NT2/D1 (cell line): ENCODE measurements around the gene ARHGEF10L.
A peak's percentile ranks its signal among the peaks of the same experiment; 100 is the strongest.

ENCODE experiments used
- DNase-seq: peaks from one replicate; pipeline ENCODE4 v3.0.0-alpha.2; 2011; ENCODE audit warnings: low read depth, low spot score
- H3K27me3 ChIP-seq: 2 replicates; pipeline ENCODE4 v1.6.0; 2011; ENCODE audit warnings: mild to moderate bottlenecking; ENCODE audit not compliant: insufficient read length, insufficient read depth
- H3K36me3 ChIP-seq: 2 replicates; pipeline ENCODE4 v1.6.1; 2011; ENCODE audit warnings: mild to moderate bottlenecking, low read length, mixed read lengths; ENCODE audit not compliant: insufficient read depth, insufficient read length
- H3K4me1 ChIP-seq: 2 replicates; pipeline ENCODE4 v1.5.1; 2011; ENCODE audit not compliant: insufficient read depth, insufficient read length
- H3K4me3 ChIP-seq: 2 replicates; pipeline ENCODE4 v1.5.1; 2011; ENCODE audit warnings: low read depth; ENCODE audit not compliant: insufficient read length
- H3K9ac ChIP-seq: 2 replicates; pipeline ENCODE4 v1.6.0; 2011; ENCODE audit warnings: low read depth; ENCODE audit not compliant: insufficient read length
- H3K9me3 ChIP-seq: 2 replicates; pipeline ENCODE4 v1.5.1; 2011; ENCODE audit warnings: mild to moderate bottlenecking, low read length; ENCODE audit not compliant: insufficient read depth
- SUZ12 ChIP-seq: IDR thresholded peaks from 2 replicates; pipeline ENCODE4 v1.6.1; 2011; ENCODE audit not compliant: insufficient read length, insufficient read depth; ENCODE audit errors: extremely low read depth
- YY1 ChIP-seq: IDR thresholded peaks from 2 replicates; pipeline ENCODE4 v1.6.1; 2011; ENCODE audit not compliant: insufficient read length, insufficient read depth
- ZNF274 ChIP-seq: IDR thresholded peaks from 2 replicates; pipeline ENCODE4 v1.6.1; 2011; ENCODE audit warnings: mild to moderate bottlenecking, low read depth, low read length

Gene ARHGEF10L

GRCh38 chr1:17535300-17535936 is 4.1 kb upstream of the ARHGEF10L start:
- no peak for DNase-seq
- H3K9me3 ChIP-seq: no peaks in the 10 kb centered on the region
- no peak overlapping the region for H3K9ac ChIP-seq
- no peaks in the 10 kb centered on the region for H3K36me3 ChIP-seq
- H3K4me3 ChIP-seq: no peak overlapping the region
- H3K4me1 ChIP-seq: peaks cover 3% of the 10 kb centered on the region
- TF ChIP-seq SUZ12 (no peak), ZNF274 (no peak), YY1 (no peak)
- H3K27me3 ChIP-seq: no peaks in the 10 kb centered on the region

GRCh38 chr1:17538010-17538409 is 1.5 kb upstream of the ARHGEF10L start:
- no peak overlapping the region for H3K4me3 ChIP-seq
- DNase-seq: no peak
- no peaks in the 10 kb centered on the region for H3K27me3 ChIP-seq

GRCh38 chr1:17538428-17539117 is 925 bp upstream of the ARHGEF10L start:
- Histone ChIP-seq H3K36me3 (no peaks in the 10 kb centered on the region), H3K27me3 (no peaks in the 10 kb centered on the region), H3K4me1 (peaks cover 6% of the 10 kb centered on the region), H3K9ac (no peak overlapping the region), H3K4me3 (no peak overlapping the region), H3K9me3 (no peaks in the 10 kb centered on the region)
- TF ChIP-seq ZNF274: no peak
- no peak for TF ChIP-seq YY1
- no peak for TF ChIP-seq SUZ12
- DNase-seq: peak; percentile 69

More at GRCh38 chr1:17538010-17538409, 1.5 kb upstream of the ARHGEF10L start:
- Histone ChIP-seq H3K36me3 (no peaks in the 10 kb centered on the region), H3K4me1 (peaks cover 6% of the 10 kb centered on the region), H3K9me3 (no peaks in the 10 kb centered on the region), H3K9ac (no peak overlapping the region)
- TF ChIP-seq SUZ12 (no peak), ZNF274 (no peak), YY1 (no peak)

GRCh38 chr1:17539118-17539476 is 401 bp upstream of the ARHGEF10L start:
- H3K9me3 ChIP-seq: no peaks in the 10 kb centered on the region
- H3K4me3 ChIP-seq: peak overlapping the region; percentile 25
- H3K9ac ChIP-seq: peak overlapping the region; percentile 61

GRCh38 chr1:17540255-17541001 is 930 bp downstream of the ARHGEF10L start:
- Histone ChIP-seq H3K4me1 (peaks cover 7% of the 10 kb centered on the region), H3K4me3 (peak overlapping the region; percentile 85), H3K9me3 (no peaks in the 10 kb centered on the region), H3K36me3 (no peaks in the 10 kb centered on the region), H3K9ac (peak overlapping the region; percentile 86), H3K27me3 (no peaks in the 10 kb centered on the region)
- no peak for TF ChIP-seq ZNF274
- TF ChIP-seq SUZ12: no peak
- TF ChIP-seq YY1: no peak
- DNase-seq: peak; percentile 75

More at GRCh38 chr1:17539118-17539476, 401 bp upstream of the ARHGEF10L start:
- Histone ChIP-seq H3K27me3 (no peaks in the 10 kb centered on the region), H3K36me3 (no peaks in the 10 kb centered on the region), H3K4me1 (peaks cover 6% of the 10 kb centered on the region)
- DNase-seq: no peak
- TF ChIP-seq ZNF274 (no peak), SUZ12 (no peak), YY1 (no peak)

- Histone ChIP-seq H3K4me1 (peaks cover 14% of the 10 kb centered on the region), H3K27me3 (no peaks in the 10 kb centered on the region)
Observed at GRCh38 chr1:17542645-17543044, 3.1 kb downstream of the ARHGEF10L start.

GRCh38 chr1:17544776-17545350 is 5.4 kb downstream of the ARHGEF10L start:
- Histone ChIP-seq H3K36me3 (no peaks in the 10 kb centered on the region), H3K27me3 (no peaks in the 10 kb centered on the region), H3K9ac (no peak overlapping the region), H3K9me3 (no peaks in the 10 kb centered on the region), H3K4me1 (peaks cover 16% of the 10 kb centered on the region), H3K4me3 (no peak overlapping the region)
- DNase-seq: no peak
- TF ChIP-seq ZNF274: no peak
- TF ChIP-seq YY1: no peak
- no peak for TF ChIP-seq SUZ12

More at GRCh38 chr1:17542645-17543044, 3.1 kb downstream of the ARHGEF10L start:
- H3K9me3 ChIP-seq: no peaks in the 10 kb centered on the region
- TF ChIP-seq SUZ12 (no peak), YY1 (no peak), ZNF274 (no peak)
- no peak overlapping the region for H3K4me3 ChIP-seq
- no peak for DNase-seq
- H3K36me3 ChIP-seq: no peaks in the 10 kb centered on the region
- no peak overlapping the region for H3K9ac ChIP-seq
